Measurements from ENCODE around the gene ZNF316.
"Not testable (repeated sequence)": the region's sequence is repeated elsewhere in the genome, so short reads cannot be mapped to it uniquely, and the experiment has no call there.

Gene ZNF316

GRCh38 chr7:6654113-6654841, 17.2 kb downstream of the ZNF316 start:
- ChIA-PET CTCF (no interaction called here), POLR2A (no interaction called here)
- DNase-seq (ENCODE audit: extremely low spot score) = no peak
- no peak for TF ChIP-seq CTCF (IDR thresholded peaks at IDR 0.05; ENCODE audit: control extremely low read depth, extremely low read depth, low read depth, missing control alignments)

GRCh38 chr7:6654842-6655610, 17.9 kb downstream of the ZNF316 start:
- no peak for TF ChIP-seq CTCF (IDR thresholded peaks at IDR 0.05; ENCODE audit: control extremely low read depth, extremely low read depth, low read depth, missing control alignments)
- no peak for DNase-seq (ENCODE audit: extremely low spot score)
- CTCF ChIA-PET = no interaction called here
- POLR2A ChIA-PET = no interaction called here

- ChIA-PET POLR2A (no interaction called here), CTCF (no interaction called here)
- no peak for TF ChIP-seq CTCF (IDR thresholded peaks at IDR 0.05; ENCODE audit: control extremely low read depth, extremely low read depth, low read depth, missing control alignments)
- peak; percentile 20 for DNase-seq (ENCODE audit: extremely low spot score)
These were observed 18.7 kb downstream of the ZNF316 start for GRCh38 chr7:6655636-6656385.

- CTCF ChIA-PET = no interaction called here
- DNase-seq (ENCODE audit: extremely low spot score) = no peak
- no peak for TF ChIP-seq CTCF (IDR thresholded peaks at IDR 0.05; ENCODE audit: control extremely low read depth, extremely low read depth, low read depth, missing control alignments)
- POLR2A ChIA-PET = no interaction called here
These were observed 19.3 kb downstream of the ZNF316 start for GRCh38 chr7:6656413-6656812.

- peak; percentile 15 for DNase-seq (ENCODE audit: extremely low spot score)
- no peak for TF ChIP-seq CTCF (IDR thresholded peaks at IDR 0.05; ENCODE audit: control extremely low read depth, extremely low read depth, low read depth, missing control alignments)
- POLR2A ChIA-PET = no interaction called here
- CTCF ChIA-PET = interaction anchor here (1.0 kb wide), 1 partner anchor 15 kb away, joined by 3 read pairs; no protein-coding TSS in a partner anchor
These were observed 21.7 kb downstream of the ZNF316 start for GRCh38 chr7:6658618-6659345.

GRCh38 chr7:6670851-6671250, 33.7 kb downstream of the ZNF316 start:
- CTCF ChIA-PET; POLR2A ChIA-PET; DNase-seq (ENCODE audit: extremely low spot score): not testable (repeated sequence)
